Natural killer cell treated with Interleukin-12 subunit alpha and Interleukin-12 subunit beta and Interleukin-15 and Interleukin-18, amount 100 ng/mL, for 72 hours (primary cell): ENCODE measurements around the gene ARRB1. TPM values are rescaled to one million over a fixed set of nuclear protein-coding genes. Genes with fewer than 3 reads are reported as not detected.
A peak's percentile ranks its signal among the peaks of the same experiment; 100 is the strongest.
"Not testable (repeated sequence)": the region's sequence is repeated elsewhere in the genome, so short reads cannot be mapped to it uniquely, and the experiment has no call there.

Experiments
- ATAC-seq, 2 donors: fragments of 150-1000 bp; cut with Tn5 transposase in 1 of 2; sonication (Bioruptor Pico), chemical (Tn5 transposase) in 1 of 2; 2 replicates each; pipeline ENCODE4 v1.10.0; 2021
- DNase-seq: peaks from one replicate; pipeline ENCODE4 v3.0.0; 2022; ENCODE audit warnings: low spot score
- H3K27ac Mint-ChIP-seq, 2 donors: 1 replicate in 1 of 2; 2 replicates in 1 of 2; pipeline ENCODE4 v1.8.0; 2022; ENCODE audit warnings: mixed read lengths in 2 of 2, mild to moderate bottlenecking in 1 of 2, moderate library complexity in 1 of 2
- H3K27me3 Mint-ChIP-seq, 2 donors: 1 replicate in 1 of 2; 2 replicates in 1 of 2; pipeline ENCODE4 v1.8.0; 2022; ENCODE audit warnings: mixed read lengths in 2 of 2
- H3K36me3 Mint-ChIP-seq: one replicate; pipeline ENCODE4 v1.8.0; 2022; ENCODE audit warnings: mixed read lengths
- H3K4me1 Mint-ChIP-seq, 2 donors: 1 replicate in 1 of 2; 2 replicates in 1 of 2; pipeline ENCODE4 v1.8.0; 2022; ENCODE audit warnings: low read depth in 2 of 2, mixed read lengths in 2 of 2, mild to moderate bottlenecking in 1 of 2
- H3K4me3 Mint-ChIP-seq: one replicate; pipeline ENCODE4 v1.8.0; 2022; ENCODE audit warnings: mixed read lengths
- H3K9me3 Mint-ChIP-seq: 2 replicates; pipeline ENCODE4 v1.8.0; 2022; ENCODE audit warnings: mixed read lengths
- total RNA-seq, 2 donors: library from RNA; stranded (reverse); gene quantifications; one replicate each; pipeline ENCODE4 v1.2.3, GENCODE V29; 2022

ARRB1 gene
- total RNA-seq, 2 donors from 2014 or later = 47.8 to 54.5 TPM

- ATAC-seq (no peak), DNase-seq (no peak)
- Mint-ChIP-seq H3K27me3 (no peaks in the 10 kb centered on the region), H3K4me1 (peaks cover 22 to 42% of the 10 kb centered on the region in 2 donors), H3K27ac (peak overlapping the region; percentile 31 to 52), H3K9me3 (no peaks in the 10 kb centered on the region), H3K4me3 (no peak overlapping the region), H3K36me3 (no peaks in the 10 kb centered on the region)
Measured at GRCh38 chr11:75315439-75315805, 36.0 kb downstream of the ARRB1 start.

GRCh38 chr11:75314771-75315438 is 36.6 kb downstream of the ARRB1 start:
- no peaks in the 10 kb centered on the region for H3K27me3 Mint-ChIP-seq
- H3K4me3 Mint-ChIP-seq = no peak overlapping the region
- no peaks in the 10 kb centered on the region for H3K36me3 Mint-ChIP-seq
- no peaks in the 10 kb centered on the region for H3K9me3 Mint-ChIP-seq
- peaks cover 22 to 43% of the 10 kb centered on the region in 2 donors for H3K4me1 Mint-ChIP-seq
- ATAC-seq = no peak
- peak overlapping the region; percentile 31 to 52 for H3K27ac Mint-ChIP-seq
- DNase-seq = no peak

DNA sequence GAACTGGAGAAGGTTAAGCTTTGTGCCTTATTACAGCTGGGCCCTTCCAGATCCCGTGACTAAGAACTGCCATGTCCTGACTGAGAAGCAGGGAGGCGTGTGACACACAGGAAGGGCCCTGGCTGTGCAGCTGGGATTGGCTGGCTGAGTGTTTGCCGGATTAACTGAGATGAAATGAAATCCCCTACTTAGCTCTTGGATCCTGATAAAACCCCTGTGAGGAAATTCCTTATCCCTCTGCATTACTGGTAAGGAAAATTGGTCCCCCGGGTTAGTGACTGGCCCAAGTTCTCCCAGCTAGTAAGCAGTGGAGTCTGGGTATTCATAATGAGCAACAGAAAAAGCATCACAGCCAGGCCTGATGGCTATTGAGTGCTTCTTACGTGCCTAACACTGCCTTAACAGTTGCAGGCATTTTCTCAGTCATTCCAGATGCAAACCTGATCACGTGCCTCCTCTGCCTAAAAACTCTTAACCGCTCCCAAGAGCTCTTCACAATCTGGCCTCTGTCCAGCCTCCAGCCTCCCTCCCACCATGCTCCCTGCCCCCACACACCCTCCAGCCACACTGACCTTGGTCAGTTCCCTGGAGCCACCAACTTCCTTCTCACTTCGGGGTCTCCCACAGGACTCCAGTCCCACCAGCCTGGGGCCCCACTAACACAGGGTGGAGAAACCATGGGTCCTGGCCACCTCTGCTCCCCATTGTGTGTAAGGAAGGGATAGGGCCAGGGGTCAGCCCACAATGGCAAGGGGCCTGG is 37.8 kb downstream of the ARRB1 start:
- DNase-seq = no peak
- H3K9me3 Mint-ChIP-seq = no peaks in the 10 kb centered on the region
- peaks cover 22 to 35% of the 10 kb centered on the region in 2 donors for H3K4me1 Mint-ChIP-seq
- peak overlapping the region in 1 of 2 donors; percentile 60 for H3K27ac Mint-ChIP-seq
- H3K27me3 Mint-ChIP-seq = no peaks in the 10 kb centered on the region
- ATAC-seq = no peak
- no peaks in the 10 kb centered on the region for H3K36me3 Mint-ChIP-seq
- no peak overlapping the region for H3K4me3 Mint-ChIP-seq

- no peak for ATAC-seq
- Mint-ChIP-seq H3K4me3 (no peak overlapping the region), H3K4me1 (peaks cover 19 to 35% of the 10 kb centered on the region in 2 donors), H3K27me3 (no peaks in the 10 kb centered on the region), H3K27ac (peak overlapping the region in 1 of 2 donors; percentile 52), H3K9me3 (no peaks in the 10 kb centered on the region), H3K36me3 (no peaks in the 10 kb centered on the region)
- no peak for DNase-seq
Measured at GRCh38 chr11:75312346-75312745, 39.1 kb downstream of the ARRB1 start.

- H3K9me3 Mint-ChIP-seq = no peaks in the 10 kb centered on the region
- peaks cover 17 to 35% of the 10 kb centered on the region in 2 donors for H3K4me1 Mint-ChIP-seq
- H3K36me3 Mint-ChIP-seq = no peaks in the 10 kb centered on the region
- peak in 1 of 2 donors; percentile 33 for ATAC-seq
- no peak overlapping the region for H3K4me3 Mint-ChIP-seq
- DNase-seq = no peak
- H3K27me3 Mint-ChIP-seq = no peaks in the 10 kb centered on the region
- peak overlapping the region in 1 of 2 donors; percentile 52 for H3K27ac Mint-ChIP-seq
Measured at GRCh38 chr11:75311858-75312288, 39.6 kb downstream of the ARRB1 start.

- Mint-ChIP-seq H3K27me3 (no peaks in the 10 kb centered on the region), H3K27ac (no peak overlapping the region), H3K9me3 (no peaks in the 10 kb centered on the region), H3K36me3 (no peaks in the 10 kb centered on the region), H3K4me1 (peaks cover 21 to 39% of the 10 kb centered on the region in 2 donors), H3K4me3 (no peak overlapping the region)
- no peak for ATAC-seq
- no peak for DNase-seq
Measured at GRCh38 chr11:75308986-75309385, 42.5 kb downstream of the ARRB1 start.

DNA sequence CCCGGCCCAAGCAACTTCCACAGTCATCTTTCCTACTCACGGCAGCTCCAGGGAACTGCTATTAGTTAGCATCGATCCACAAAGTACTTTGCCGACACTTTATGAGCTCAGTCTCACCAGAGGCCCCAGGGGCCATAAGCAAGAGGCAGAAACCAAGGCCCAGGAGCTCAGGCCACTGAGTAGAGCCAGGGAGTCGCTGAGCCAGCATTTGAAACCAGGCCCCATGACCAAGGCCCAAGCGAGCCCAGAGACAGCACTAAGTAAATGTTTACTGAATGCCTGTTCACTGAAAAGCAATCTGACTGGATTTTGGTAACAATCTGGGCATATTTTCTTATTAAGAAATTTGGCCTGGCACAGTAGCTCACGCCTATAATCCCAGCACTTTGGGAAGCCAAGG is 43.3 kb downstream of the ARRB1 start:
- ATAC-seq (no peak), DNase-seq (no peak)
- Mint-ChIP-seq H3K9me3 (no peaks in the 10 kb centered on the region), H3K27ac (no peak overlapping the region), H3K36me3 (no peaks in the 10 kb centered on the region), H3K4me3 (no peak overlapping the region), H3K27me3 (no peaks in the 10 kb centered on the region), H3K4me1 (peaks cover 26 to 39% of the 10 kb centered on the region in 2 donors)

DNA sequence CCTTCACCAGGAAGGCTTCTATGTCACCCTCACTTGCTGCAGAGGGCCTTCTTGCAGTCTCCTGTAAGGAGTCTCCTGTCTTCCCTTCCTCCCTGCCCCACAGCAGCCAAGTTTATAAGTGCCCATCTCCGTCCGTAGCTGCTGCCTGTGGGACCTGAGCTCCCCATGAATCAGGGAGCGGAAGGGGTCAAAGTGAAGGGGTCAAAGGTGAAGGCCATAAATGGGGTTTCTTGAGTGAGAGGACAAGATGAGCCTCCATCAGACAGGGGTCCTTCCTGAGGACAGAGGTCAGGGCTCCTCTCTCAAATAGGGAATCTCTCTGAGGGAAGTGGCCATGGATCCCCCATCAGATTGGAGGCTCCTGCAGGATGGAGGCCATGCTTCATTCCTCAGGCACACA is 44.4 kb downstream of the ARRB1 start:
- H3K27ac Mint-ChIP-seq = peak overlapping the region in 1 of 2 donors; percentile 65
- H3K4me1 Mint-ChIP-seq = peaks cover 20 to 34% of the 10 kb centered on the region in 2 donors
- H3K27me3 Mint-ChIP-seq = no peaks in the 10 kb centered on the region
- H3K4me3 Mint-ChIP-seq = no peak overlapping the region
- no peaks in the 10 kb centered on the region for H3K9me3 Mint-ChIP-seq
- H3K36me3 Mint-ChIP-seq = no peaks in the 10 kb centered on the region
- DNase-seq (no peak), ATAC-seq (no peak)

DNA sequence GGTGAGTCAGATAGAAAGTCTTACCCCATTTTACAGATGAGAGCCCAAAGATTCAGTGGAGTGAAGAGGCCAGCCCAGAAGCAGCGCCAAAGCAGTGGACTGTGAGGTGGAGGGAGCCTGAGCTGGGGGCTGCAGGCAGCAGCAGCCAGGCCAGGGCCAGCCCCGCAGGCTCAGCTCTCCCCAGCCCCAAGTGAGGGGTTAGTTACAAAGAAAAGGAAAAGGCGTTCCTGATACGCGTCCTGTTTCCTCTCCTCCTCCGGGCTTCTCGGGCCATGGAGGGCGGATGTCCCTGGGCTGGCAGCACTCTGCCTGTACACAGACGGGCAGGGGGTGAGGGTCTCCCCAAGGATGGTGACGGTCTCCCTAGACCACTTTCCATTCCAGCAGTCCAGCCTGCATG is 44.9 kb downstream of the ARRB1 start:
- ATAC-seq (no peak), DNase-seq (no peak)
- Mint-ChIP-seq H3K27ac (peak overlapping the region; percentile 24 to 27), H3K36me3 (no peaks in the 10 kb centered on the region), H3K9me3 (no peaks in the 10 kb centered on the region), H3K27me3 (no peaks in the 10 kb centered on the region), H3K4me1 (peaks cover 19 to 33% of the 10 kb centered on the region in 2 donors), H3K4me3 (no peak overlapping the region)

- no peak for DNase-seq
- peak overlapping the region; percentile 24 to 27 for H3K27ac Mint-ChIP-seq
- no peaks in the 10 kb centered on the region for H3K9me3 Mint-ChIP-seq
- ATAC-seq = peak in 1 of 2 donors; percentile 24
- H3K36me3 Mint-ChIP-seq = no peaks in the 10 kb centered on the region
- H3K4me3 Mint-ChIP-seq = no peak overlapping the region
- no peaks in the 10 kb centered on the region for H3K27me3 Mint-ChIP-seq
- peaks cover 21 to 36% of the 10 kb centered on the region in 2 donors for H3K4me1 Mint-ChIP-seq
Measured at GRCh38 chr11:75305993-75306392, 45.5 kb downstream of the ARRB1 start.

DNA sequence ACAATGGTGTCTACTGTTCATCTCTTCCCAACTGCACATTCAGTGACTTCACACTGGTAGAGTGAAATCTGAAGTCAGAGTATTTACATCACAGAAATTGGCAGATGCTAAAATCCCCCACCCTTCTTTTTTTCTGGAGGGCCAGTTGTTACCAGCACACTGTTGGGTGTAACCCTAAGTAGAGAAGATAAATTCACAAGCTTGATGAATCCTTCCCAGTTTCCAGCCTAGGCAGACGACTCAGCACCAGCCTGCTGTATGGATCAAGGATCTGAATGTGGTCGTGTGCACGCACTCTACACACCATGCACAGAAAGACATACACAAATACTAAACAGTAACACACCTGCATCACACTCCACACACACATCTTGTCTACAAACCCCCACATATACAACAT is 46.0 kb downstream of the ARRB1 start:
- Mint-ChIP-seq H3K36me3 (no peaks in the 10 kb centered on the region), H3K27me3 (no peaks in the 10 kb centered on the region), H3K9me3 (no peaks in the 10 kb centered on the region), H3K4me3 (no peak overlapping the region), H3K27ac (peak overlapping the region in 1 of 2 donors; percentile 24), H3K4me1 (peaks cover 26 to 38% of the 10 kb centered on the region in 2 donors)
- no peak for DNase-seq
- ATAC-seq = no peak

- not testable (repeated sequence) for H3K4me3 Mint-ChIP-seq, DNase-seq, H3K36me3 Mint-ChIP-seq, H3K27me3 Mint-ChIP-seq, H3K9me3 Mint-ChIP-seq, H3K27ac Mint-ChIP-seq, ATAC-seq
- peaks cover 26 to 38% of the 10 kb centered on the region in 2 donors for H3K4me1 Mint-ChIP-seq
Measured at GRCh38 chr11:75304941-75305340, 46.5 kb downstream of the ARRB1 start.

DNA sequence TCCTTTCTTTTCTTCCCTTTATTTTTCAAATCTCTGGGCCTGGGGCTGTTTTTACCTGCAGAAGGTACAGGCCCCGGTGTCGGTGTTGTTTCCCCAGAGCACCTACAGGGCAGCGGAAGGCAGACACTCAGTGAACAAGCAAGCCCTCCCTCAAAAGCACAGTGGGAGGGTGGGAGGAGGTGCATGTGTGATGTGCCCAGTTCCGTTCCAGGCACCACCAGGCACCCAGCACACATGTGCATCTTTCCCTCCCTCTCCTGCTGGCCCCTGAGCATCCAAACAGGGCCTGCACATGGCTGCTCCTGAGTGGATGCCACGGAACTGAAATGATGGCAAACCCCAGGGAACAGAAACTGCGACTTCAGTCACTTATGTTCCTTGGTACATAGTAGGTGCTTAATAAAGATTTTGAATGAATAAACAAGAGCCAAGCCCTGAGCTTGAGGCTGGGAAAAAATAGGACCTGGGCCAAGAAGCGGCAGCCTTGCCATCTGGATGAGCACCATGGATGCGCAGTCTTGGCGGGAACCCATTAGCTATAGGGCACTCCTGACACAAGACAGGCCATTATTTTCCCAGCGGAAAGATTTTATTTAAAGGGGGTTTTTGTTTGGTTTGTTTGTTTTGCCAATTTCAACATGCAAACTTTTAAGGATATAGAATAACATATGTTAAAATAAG is 47.8 kb downstream of the ARRB1 start:
- Mint-ChIP-seq H3K4me3 (no peak overlapping the region), H3K27me3 (no peaks in the 10 kb centered on the region), H3K4me1 (peaks cover 26 to 40% of the 10 kb centered on the region in 2 donors), H3K27ac (no peak overlapping the region), H3K9me3 (no peaks in the 10 kb centered on the region), H3K36me3 (no peaks in the 10 kb centered on the region)
- ATAC-seq (no peak), DNase-seq (no peak)

DNA sequence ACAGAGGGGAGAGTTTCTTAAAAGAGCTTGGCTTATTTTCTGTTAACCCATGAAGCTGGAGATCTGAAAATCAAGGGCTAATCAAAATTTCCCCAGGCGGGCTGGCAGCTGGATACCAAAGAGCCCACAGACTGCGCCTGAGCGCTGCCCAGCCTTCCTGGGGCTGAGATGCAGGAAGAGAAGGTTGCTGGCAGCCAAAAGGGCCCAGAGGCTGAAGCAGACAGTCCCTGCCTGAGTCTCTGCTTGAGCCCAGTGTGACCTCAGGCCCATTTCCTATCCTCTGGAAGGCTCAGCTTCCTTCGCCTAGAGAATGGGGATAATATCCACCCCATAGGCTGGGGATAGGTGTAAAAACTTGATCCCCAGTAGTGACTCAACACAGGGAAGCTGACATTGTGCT is 49.1 kb downstream of the ARRB1 start:
- Mint-ChIP-seq H3K27ac (no peak overlapping the region), H3K4me3 (no peak overlapping the region), H3K27me3 (no peaks in the 10 kb centered on the region), H3K36me3 (no peaks in the 10 kb centered on the region), H3K4me1 (peaks cover 26 to 39% of the 10 kb centered on the region in 2 donors), H3K9me3 (no peaks in the 10 kb centered on the region)
- DNase-seq (no peak), ATAC-seq (no peak)
